ENCODE results near the gene PDC. TPM values are rescaled to one million over a fixed set of nuclear protein-coding genes. Genes with fewer than 3 reads are reported as not detected.

PDC gene
- not detected in 2 replicates for total RNA-seq (2011; cell fraction: chromatin; rRNA removed; ENCODE audit: low replicate concordance)
- not detected in 2 replicates for total RNA-seq (2011; cell fraction: nucleolus; rRNA removed)
- total RNA-seq (2011; cell fraction: nucleoplasm; rRNA removed) = not detected in 2 replicates
- total RNA-seq (2014; rRNA removed) (not detected in 2 replicates), total RNA-seq (2014; rRNA removed; fragmentation: Illumina TruSeq; extraction: Trizol) (not detected in 2 replicates), total RNA-seq (2015; rRNA removed; fragmentation: Illumina TruSeq; extraction: Trizol) (not detected in 2 replicates), total RNA-seq (2021) (not detected in 2 replicates), polyA plus RNA-seq (2011; rRNA removed) (not detected in 2 replicates), polyA plus RNA-seq (2014; fragmentation: Illumina TruSeq; extraction: Trizol) (not detected in 2 replicates), polyA plus RNA-seq (2014; fragmentation: Nextera tagmentation; extraction: Ambion mirVana) (not detected), polyA plus RNA-seq (2014; rRNA removed) (not detected in 2 replicates), polyA minus RNA-seq (2011; rRNA and poly(A)+ RNA removed) (not detected in 2 replicates), Bru-seq, nascent RNA (not detected), BruChase-seq, experiment 1, labeled RNA remaining after a 2-hour chase (not detected), BruChase-seq, experiment 2, labeled RNA remaining after a 6-hour chase (not detected)
- not detected in 2 replicates for polyA plus RNA-seq (2011; cell fraction: cytosol; rRNA removed)
- not detected in 2 replicates for polyA plus RNA-seq (2011; cell fraction: nucleus; rRNA removed)
- not detected in 2 replicates for polyA plus RNA-seq (2012)
- polyA minus RNA-seq (2011; cell fraction: cytosol; rRNA and poly(A)+ RNA removed) = not detected in 2 replicates
- polyA minus RNA-seq (2011; cell fraction: nucleus; rRNA and poly(A)+ RNA removed) = not detected in 2 replicates
- long read RNA-seq, experiment 1 = 0 reads
- long read RNA-seq, experiment 2 = 0 reads
- long read RNA-seq, experiment 3 = 0 reads

GRCh38 chr1:186461014-186461413, at the start of gene PDC:
PDC (minus strand) TSS chr1:186461114; CDS start chr1:186449459, 11,655 bp downstream.
- in situ Hi-C loops (cut with MboI) (no loop called here), intact Hi-C loops (cut with micrococcal nuclease) (no loop called here)
- no peak within 1 kb of the TSS for H3K4me3 ChIP-seq
- H4K20me1 ChIP-seq (replicated peaks; ENCODE audit: control insufficient read depth, insufficient read depth, low read length) = no peaks in the 10 kb centered on the region
- no peaks in the 10 kb centered on the region for H3K36me3 ChIP-seq (ENCODE audit: control insufficient read depth, insufficient read depth, low read length)
- H3K4me1 ChIP-seq (replicated peaks in 1 of 2; ENCODE audit: control insufficient read depth in 2 of 2, insufficient read depth in 2 of 2, low read length in 2 of 2) = no peaks in the 10 kb centered on the region
- POLR2A ChIA-PET = no interaction called here
- TF ChIP-seq RNF219 (CRISPR knock-in tag; IDR thresholded peaks at IDR 0.05) (no peak), YBX1 (IDR thresholded peaks at IDR 0.05) (no peak), SIN3A (IDR thresholded peaks at IDR 0.05; ENCODE audit: borderline replicate concordance in 2 of 2, control insufficient read depth in 1 of 2, low read depth in 2 of 2, low read length in 2 of 2) (no peak)
- FAIRE-seq = no peak
- H3K27ac ChIP-seq (ENCODE audit: extremely low read depth, low read depth, low read length) = no peak within 1 kb of the TSS
- no peak for DNase-seq (ENCODE audit: extremely low read depth in 1 of 4, low spot score in 3 of 4)
- H2AFZ ChIP-seq (ENCODE audit: low read depth, low read length) = no peak within 1 kb of the TSS
- no peaks in the 10 kb centered on the region for H3K9me3 ChIP-seq (replicated peaks; ENCODE audit: control insufficient read depth, insufficient read depth, low read depth, low read length)
- no TSS peak for BruUV-seq (replicated peaks)
- 2% methylated on average over 2 of the region's 2 CpGs for WGBS (ENCODE audit: insufficient coverage, low coverage, missing lambda C conversion rate)
- H3K27me3 ChIP-seq (ENCODE audit: control insufficient read depth in 2 of 2, insufficient read depth in 2 of 2, low read length in 2 of 2) = no peaks in the 10 kb centered on the region
- no peak within 1 kb of the TSS for H3K9ac ChIP-seq (ENCODE audit: insufficient read depth in 1 of 2, low read depth in 2 of 2, low read length in 2 of 2)
- H3K79me2 ChIP-seq (ENCODE audit: control insufficient read depth, insufficient read depth, low read length) = no peaks in the 10 kb centered on the region
- H3K4me2 ChIP-seq (ENCODE audit: insufficient read depth, low read length) = no peak within 1 kb of the TSS
- CTCF ChIA-PET (ENCODE audit: low intra/inter-chr PET ratio) = no interaction called here
- ATAC-seq = no peak
- no peaks in the 10 kb centered on the region for H3K9me1 ChIP-seq (ENCODE audit: control insufficient read depth, insufficient read depth, low read length)
